Esophagus mucosa (tissue), 1 donor: ENCODE data around the gene EMX1. TPM values are rescaled to one million over a fixed set of nuclear protein-coding genes. Genes with fewer than 3 reads are reported as not detected.

Source experiments
- ATAC-seq: fragments of 200-7000 bp; cut with Tn5 transposase; one replicate; pipeline ENCODE4 v1.9.1; 2020
- total RNA-seq: library from RNA; stranded (reverse); gene quantifications from one replicate; pipeline ENCODE4 v1.2.4, GENCODE V29; 2023
- donor health status: DM: yes; HTN: yes; CAD: no.

EMX1 gene
- total RNA-seq, 1 donor from 2014 or later: not detected

- ATAC-seq: no peak
These were observed 64.9 kb downstream of the EMX1 start for GRCh38 chr2:72982219-72982618.

DNA sequence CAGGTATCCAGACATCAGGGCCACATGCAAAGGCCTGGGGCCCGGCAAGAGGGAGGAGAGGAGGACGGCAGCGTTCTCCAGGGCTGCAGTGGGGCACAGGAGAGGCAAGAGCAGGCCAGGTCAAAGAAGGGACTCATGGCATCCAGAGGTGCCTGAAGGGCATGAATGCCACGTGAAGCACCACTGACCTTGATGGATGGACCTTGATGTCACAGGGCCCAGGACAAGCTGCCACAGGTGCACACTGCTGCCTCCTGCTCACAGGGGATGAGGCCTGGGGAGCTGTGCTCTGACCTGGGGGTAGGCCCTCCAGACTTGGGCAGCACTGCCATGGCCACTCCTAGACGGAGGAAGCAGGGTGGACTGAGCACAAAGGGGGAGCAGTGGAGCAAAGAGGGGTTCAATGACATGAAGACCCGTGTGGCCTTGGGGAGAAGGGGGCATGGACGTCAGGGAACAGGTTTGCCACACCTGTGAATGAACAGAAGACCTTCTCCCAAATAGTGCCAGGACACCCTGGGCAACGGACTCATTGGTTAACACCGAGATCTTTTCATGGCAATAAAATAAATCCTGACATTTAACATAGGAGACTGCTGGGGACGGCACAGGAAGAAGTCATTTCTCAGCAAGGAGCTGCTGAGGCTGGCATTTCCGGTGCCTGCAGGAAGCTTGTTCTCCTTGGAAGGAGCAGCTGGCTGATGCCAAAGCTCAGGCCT is 65.6 kb downstream of the EMX1 start:
- ATAC-seq: no peak

- no peak for ATAC-seq
These were observed 66.3 kb downstream of the EMX1 start for GRCh38 chr2:72983500-72984161.

- ATAC-seq: no peak
These were observed 66.9 kb downstream of the EMX1 start for GRCh38 chr2:72984172-72984671.

Other genes starting within 250 kb of the EMX1 start
- gene EXOC6B, start 91.5 kb upstream of the EMX1 start, total RNA-seq: 31.6 TPM
- 16.1 TPM for gene SPR, start 30.1 kb upstream of the EMX1 start, total RNA-seq
- gene SFXN5, start 154.2 kb downstream of the EMX1 start, total RNA-seq: 12.2 TPM
- gene RAB11FIP5, start 195.4 kb downstream of the EMX1 start, total RNA-seq: 10.4 TPM